CD4-positive, alpha-beta T cell treated with Interleukin-17A for 4 hours (primary cell): ENCODE results near the gene TPD52L1.

ENCODE experiments used
- DNase-seq: peaks from one replicate; pipeline ENCODE4 v3.0.0-alpha.2; 2020; ENCODE audit warnings: mixed read lengths

The TPD52L1 gene

GRCh38 chr6:125215252-125215819 lies 61.8 kb downstream of the TPD52L1 start:
- DNase-seq, result no peak

GRCh38 chr6:125216015-125216414 lies 62.4 kb downstream of the TPD52L1 start:
- DNase-seq, result no peak

- DNase-seq, result no peak
Observed at GRCh38 chr6:125217369-125217768, 63.8 kb downstream of the TPD52L1 start.

- no peak for DNase-seq
Observed at GRCh38 chr6:125217992-125218391, 64.4 kb downstream of the TPD52L1 start.

- no peak for DNase-seq
Observed at GRCh38 chr6:125219361-125219895, 65.9 kb downstream of the TPD52L1 start.

GRCh38 chr6:125220712-125221111 lies 67.1 kb downstream of the TPD52L1 start:
- no peak for DNase-seq

GRCh38 chr6:125222531-125223455 lies 69.2 kb downstream of the TPD52L1 start:
- DNase-seq, result no peak

- DNase-seq, result no peak
Observed at GRCh38 chr6:125224231-125224861, 70.8 kb downstream of the TPD52L1 start.

GRCh38 chr6:125227244-125227643 lies 73.7 kb downstream of the TPD52L1 start:
- no peak for DNase-seq

GRCh38 chr6:125228981-125229479 lies 75.5 kb downstream of the TPD52L1 start:
- DNase-seq, result no peak

- no peak for DNase-seq
Observed at GRCh38 chr6:125230674-125231073, 77.1 kb downstream of the TPD52L1 start.

- no peak for DNase-seq
Observed at GRCh38 chr6:125231133-125231532, 77.6 kb downstream of the TPD52L1 start.

GRCh38 chr6:125231574-125232343 lies 78.2 kb downstream of the TPD52L1 start:
- no peak for DNase-seq

- DNase-seq, result no peak
Observed at GRCh38 chr6:125232466-125232865, 78.9 kb downstream of the TPD52L1 start.

- DNase-seq, result no peak
Observed at GRCh38 chr6:125233202-125233601, 79.6 kb downstream of the TPD52L1 start.

GRCh38 chr6:125236536-125237327 lies 83.2 kb downstream of the TPD52L1 start:
- no peak for DNase-seq

GRCh38 chr6:125237764-125238163 lies 84.2 kb downstream of the TPD52L1 start:
- DNase-seq, result no peak

GRCh38 chr6:125245109-125245508 lies 91.5 kb downstream of the TPD52L1 start:
- DNase-seq, result no peak

GRCh38 chr6:125245523-125246264 lies 92.1 kb downstream of the TPD52L1 start:
- no peak for DNase-seq

- DNase-seq, result no peak
Observed at GRCh38 chr6:125246566-125246965, 93.0 kb downstream of the TPD52L1 start.

GRCh38 chr6:125248136-125248535 lies 94.6 kb downstream of the TPD52L1 start:
- DNase-seq, result no peak
